TTC549 (cell line): ENCODE data around the gene IP6K1.
"Not testable (repeated sequence)": the region's sequence is repeated elsewhere in the genome, so short reads cannot be mapped to it uniquely, and the experiment has no call there.

Source experiments
- FAIRE-seq: peaks from 2 replicates; lab custom pipeline; 2012; peaks lifted over from hg19 to GRCh38; lab: Jason Lieb, UNC

Gene IP6K1

GRCh38 chr3:49711489-49711888, 74.9 kb downstream of the IP6K1 start:
- no peak for FAIRE-seq

- no peak for FAIRE-seq
Observed at GRCh38 chr3:49709852-49710251, 76.5 kb downstream of the IP6K1 start.

- FAIRE-seq, result no peak
Observed at GRCh38 chr3:49707113-49707480, 79.2 kb downstream of the IP6K1 start.

- no peak for FAIRE-seq
Observed at GRCh38 chr3:49706456-49707112, 79.8 kb downstream of the IP6K1 start.

- no peak for FAIRE-seq
Observed at GRCh38 chr3:49705390-49705960, 80.9 kb downstream of the IP6K1 start.

GRCh38 chr3:49704629-49705028, 81.7 kb downstream of the IP6K1 start:
- no peak for FAIRE-seq

GRCh38 chr3:49703956-49704355, 82.4 kb downstream of the IP6K1 start:
- FAIRE-seq, result no peak

- no peak for FAIRE-seq
Observed at GRCh38 chr3:49703443-49703927, 82.9 kb downstream of the IP6K1 start.

GRCh38 chr3:49702672-49703071, 83.7 kb downstream of the IP6K1 start:
- no peak for FAIRE-seq

- FAIRE-seq, result no peak
Observed at GRCh38 chr3:49701388-49702077, 84.8 kb downstream of the IP6K1 start.

GRCh38 chr3:49700453-49701128, 85.8 kb downstream of the IP6K1 start:
- no peak for FAIRE-seq

- no peak for FAIRE-seq
Observed at GRCh38 chr3:49700014-49700413, 86.3 kb downstream of the IP6K1 start.

GRCh38 chr3:49699281-49699979, 86.9 kb downstream of the IP6K1 start:
- no peak for FAIRE-seq

GRCh38 chr3:49695350-49696015, 90.9 kb downstream of the IP6K1 start:
- not testable (repeated sequence) for FAIRE-seq

- not testable (repeated sequence) for FAIRE-seq
Observed at GRCh38 chr3:49694409-49695070, 91.8 kb downstream of the IP6K1 start.

- not testable (repeated sequence) for FAIRE-seq
Observed at GRCh38 chr3:49691481-49691880, 94.9 kb downstream of the IP6K1 start.

- FAIRE-seq, result not testable (repeated sequence)
Observed at GRCh38 chr3:49690856-49691255, 95.5 kb downstream of the IP6K1 start.

GRCh38 chr3:49689908-49690624, 96.3 kb downstream of the IP6K1 start:
- FAIRE-seq, result not testable (repeated sequence)

- no peak for FAIRE-seq
Observed at GRCh38 chr3:49689046-49689907, 97.1 kb downstream of the IP6K1 start, which contains the start of the genes MST1 and RNF123. Gene MST1, minus strand, starts transcription at chr3:49689474. Its CDS starts 783 bp downstream, at chr3:49688691. Gene RNF123, plus strand, starts transcription at chr3:49689557. Its CDS starts 1,609 bp downstream, at chr3:49691166.
